ENCODE data around the gene TTC7B. TPM values are rescaled to one million over a fixed set of nuclear protein-coding genes. Genes with fewer than 3 reads are reported as not detected.

Gene TTC7B
- total and polyA plus RNA-seq, 2 donors (not counting 3 experiments of a cell fraction or from before 2014, with no cell fraction given): 46.8 to 76.5 TPM

- POLR2A ChIA-PET: no interaction called here
Observed at GRCh38 chr14:90500665-90501370, 315.4 kb downstream of the TTC7B start.

More at GRCh38 chr14:90500665-90501370, 315.4 kb downstream of the TTC7B start:
- Histone ChIP-seq H4K20me1 (replicated peaks; ENCODE audit: control insufficient read depth, extremely low read depth, insufficient read depth, low read length) (no peaks in the 10 kb centered on the region), H3K27me3 (ENCODE audit: control insufficient read depth in 2 of 2, insufficient read depth in 2 of 2, low read length in 2 of 2) (peaks cover 0 to 3% of the 10 kb centered on the region in 2 experiments), H3K9me3 (replicated peaks; ENCODE audit: control insufficient read depth, insufficient read depth, low read length) (no peaks in the 10 kb centered on the region), H3K4me3 (replicated peaks in 1 of 3; ENCODE audit: insufficient read depth in 1 of 3, low read depth in 1 of 3, low read length in 3 of 3) (no peak overlapping the region), H3K27ac (ENCODE audit: insufficient read depth, low read depth, low read length) (no peak overlapping the region), H3K9me1 (replicated peaks; ENCODE audit: control insufficient read depth, extremely low read depth, insufficient read depth, low read length) (no peaks in the 10 kb centered on the region), H3K36me3 (ENCODE audit: control insufficient read depth in 2 of 2, extremely low read depth in 1 of 2, insufficient read depth in 2 of 2, low read length in 2 of 2) (no peaks in the 10 kb centered on the region), H3K9ac (replicated peaks; ENCODE audit: extremely low read depth, insufficient read depth, low read length) (no peak overlapping the region), H3K4me2 (ENCODE audit: insufficient read depth, low read length) (no peak overlapping the region), H2AFZ (ENCODE audit: low read depth, low read length) (no peak overlapping the region), H3K79me2 (ENCODE audit: control insufficient read depth, insufficient read depth, low read length) (no peaks in the 10 kb centered on the region), H3K4me1 (ENCODE audit: control insufficient read depth, extremely low read depth, insufficient read depth, low read length) (no peaks in the 10 kb centered on the region)
- no peak for TF ChIP-seq CTCF (IDR thresholded peaks at IDR 0.05; ENCODE audit: extremely low read depth in 1 of 2, insufficient read depth in 1 of 2, low read depth in 1 of 2, low read length in 2 of 2)
- TF ChIP-seq POLR2AphosphoS5 (IDR thresholded peaks at IDR 0.05; ENCODE audit: insufficient read depth, low read depth, low read length): no peak
- no peak for TF ChIP-seq MYC (IDR thresholded peaks at IDR 0.05; ENCODE audit: low read depth, low read length)
- no peak for TF ChIP-seq MAX (IDR thresholded peaks at IDR 0.05; ENCODE audit: insufficient read depth, insufficient read length)
- no peak for TF ChIP-seq JUN (IDR thresholded peaks at IDR 0.05; ENCODE audit: borderline replicate concordance, insufficient read depth, insufficient read length, low read depth)
- TF ChIP-seq EZH2 (IDR thresholded peaks at IDR 0.05; ENCODE audit: borderline replicate concordance, low read depth, low read length, severe bottlenecking): no peak
- no peak for TF ChIP-seq POLR2A (IDR thresholded peaks at IDR 0.05; ENCODE audit: low read depth, low read length)
- no peak for TF ChIP-seq FOS (IDR thresholded peaks at IDR 0.05; ENCODE audit: borderline replicate concordance, insufficient read depth, low read length)
- no peak for TF ChIP-seq GATA2 (IDR thresholded peaks at IDR 0.05; ENCODE audit: insufficient read depth, insufficient read length, low read depth, low read length)
- dilution Hi-C loops (cut with MboI; ENCODE audit: extremely low pct_ligation_motif_present, low sequenced_read_pairs) (no loop called here), intact Hi-C loops (cut with micrococcal nuclease) (no loop called here)
- no peak for DNase-seq (ENCODE audit: low read depth, low spot score)
- no TSS peak for BruUV-seq (replicated peaks)
- CTCF ChIA-PET: no interaction called here
- FAIRE-seq: no peak

Measured in endothelial cell of umbilical vein (primary cell).